Measurements from ENCODE around the gene MT1B. TPM values are rescaled to one million over a fixed set of nuclear protein-coding genes. Genes with fewer than 3 reads are reported as not detected.
A peak's percentile ranks its signal among the peaks of the same experiment; 100 is the strongest.

Gene MT1B
- total and polyA plus RNA-seq, 11 donors: not detected

DNA sequence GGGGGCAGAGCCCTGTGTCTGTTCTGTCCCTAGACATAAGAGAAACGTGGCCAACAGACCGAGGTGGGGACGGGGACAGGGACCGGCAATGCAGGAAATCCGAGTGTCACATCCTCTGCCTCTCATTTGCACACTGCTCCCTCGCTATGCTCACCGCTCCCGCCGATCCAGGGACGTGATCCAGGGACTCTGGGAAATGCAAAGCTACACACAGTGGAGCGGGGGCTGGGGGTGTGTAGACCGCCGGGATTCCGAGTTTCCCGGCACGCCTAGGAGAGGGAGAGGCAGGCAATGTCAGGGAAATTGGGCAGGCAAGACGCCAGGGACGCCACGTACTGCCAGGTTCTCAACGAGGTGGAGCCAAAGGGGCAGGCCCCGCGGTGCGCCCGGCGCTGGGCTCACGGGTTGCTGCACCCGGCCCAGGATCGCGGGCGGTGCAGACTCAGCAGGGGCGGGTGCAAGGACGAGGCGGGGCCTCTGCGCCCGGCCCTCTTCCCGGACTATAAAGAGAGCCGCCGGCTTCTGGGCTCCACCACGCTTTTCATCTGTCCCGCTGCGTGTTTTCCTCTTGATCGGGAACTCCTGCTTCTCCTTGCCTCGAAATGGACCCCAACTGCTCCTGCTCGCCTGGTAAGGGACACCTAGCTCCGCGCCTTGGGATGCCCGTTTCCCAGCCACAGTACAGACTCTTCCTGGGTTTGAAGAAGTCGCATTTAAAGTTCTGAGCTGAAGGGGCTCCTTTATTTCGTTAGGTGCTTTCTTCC, 30.4 kb downstream of the MT1B start, which contains the start of gene MT1X:
Gene MT1X, plus strand, starts transcription at position 532 of the 764 bp plus-strand sequence. Its CDS starts 71 bp downstream, at position 603.
- WGBS, 4 donors: 1% methylated on average over 26 to 49 of the region's 49 CpGs
- Histone ChIP-seq H3K27me3 (no peaks in the 10 kb centered on the region), H3K27ac (peak within 1 kb of the TSS; percentile 70 to 88 (median 84)), H3K4me3 (peak within 1 kb of the TSS; percentile 27 to 69 (median 62)), H3K4me1 (peaks cover 0 to 51% (median 23%) of the 10 kb centered on the region in 12 donors), H3K36me3 (no peaks in the 10 kb centered on the region), H3K9me3 (peaks cover 0 to 8% (median 0%) of the 10 kb centered on the region in 12 donors)
- TF ChIP-seq POLR2A (IDR thresholded peaks at IDR 0.05): peak; percentile 69 to 97
- TF ChIP-seq, protein P1, sequence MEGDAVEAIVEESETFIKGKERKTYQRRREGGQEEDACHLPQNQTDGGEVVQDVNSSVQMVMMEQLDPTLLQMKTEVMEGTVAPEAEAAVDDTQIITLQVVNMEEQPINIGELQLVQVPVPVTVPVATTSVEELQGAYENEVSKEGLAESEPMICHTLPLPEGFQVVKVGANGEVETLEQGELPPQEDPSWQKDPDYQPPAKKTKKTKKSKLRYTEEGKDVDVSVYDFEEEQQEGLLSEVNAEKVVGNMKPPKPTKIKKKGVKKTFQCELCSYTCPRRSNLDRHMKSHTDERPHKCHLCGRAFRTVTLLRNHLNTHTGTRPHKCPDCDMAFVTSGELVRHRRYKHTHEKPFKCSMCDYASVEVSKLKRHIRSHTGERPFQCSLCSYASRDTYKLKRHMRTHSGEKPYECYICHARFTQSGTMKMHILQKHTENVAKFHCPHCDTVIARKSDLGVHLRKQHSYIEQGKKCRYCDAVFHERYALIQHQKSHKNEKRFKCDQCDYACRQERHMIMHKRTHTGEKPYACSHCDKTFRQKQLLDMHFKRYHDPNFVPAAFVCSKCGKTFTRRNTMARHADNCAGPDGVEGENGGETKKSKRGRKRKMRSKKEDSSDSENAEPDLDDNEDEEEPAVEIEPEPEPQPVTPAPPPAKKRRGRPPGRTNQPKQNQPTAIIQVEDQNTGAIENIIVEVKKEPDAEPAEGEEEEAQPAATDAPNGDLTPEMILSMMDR (IDR thresholded peaks at IDR 0.05): no peak
- ATAC-seq (peak; percentile 95 to 98 (median 97)), DNase-seq (peak; percentile 90 to 96 (median 96))
- intact Hi-C loops (cut with DNase I): loop anchor here in 8 of 10 donors (1.0 to 5.0 kb wide), 8 partner anchors 19 to 160 kb away; partner anchors contain the start of genes MT2A (in 8 of the 8), BBS2 (in 1 of the 8), MT1A (in 1 of the 8) and MT1E (in 1 of the 8)

DNA sequence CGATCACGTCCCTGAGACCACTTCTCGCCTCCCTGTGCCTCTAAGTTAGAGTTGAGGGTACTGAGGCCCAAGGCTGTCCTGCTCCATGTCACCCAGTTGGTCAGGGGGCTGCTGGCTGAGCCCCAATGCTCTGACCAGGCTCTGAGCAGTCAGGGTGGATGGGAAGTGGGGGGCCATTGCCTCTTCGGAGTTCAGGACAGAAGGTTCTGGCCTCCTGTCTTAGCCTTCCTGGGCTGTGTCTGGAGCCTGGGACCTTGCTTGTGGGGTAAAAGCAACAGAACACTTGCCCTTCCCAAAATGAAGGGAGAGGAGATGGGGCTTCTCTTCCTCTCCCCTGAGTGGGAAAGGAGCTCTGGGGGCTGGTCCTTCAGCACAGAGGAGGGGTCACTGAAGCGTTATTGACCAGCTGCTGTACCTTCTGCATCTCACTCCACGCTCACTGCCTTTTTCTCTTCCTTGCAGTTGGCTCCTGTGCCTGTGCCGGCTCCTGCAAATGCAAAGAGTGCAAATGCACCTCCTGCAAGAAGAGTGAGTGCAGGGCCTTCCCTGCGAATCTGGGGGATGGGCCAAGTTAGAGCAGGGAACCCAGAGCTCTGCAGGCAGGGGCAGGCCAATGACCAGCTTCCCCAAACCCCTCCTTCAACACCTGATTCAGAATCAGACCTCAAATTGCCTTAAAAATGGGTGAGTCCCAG, 31.2 kb downstream of the MT1B start:
- intact Hi-C loops (cut with DNase I): loop anchor here in 8 of 10 donors (1.0 to 5.0 kb wide), 8 partner anchors 18 to 161 kb away; partner anchors contain the start of genes MT2A (in 8 of the 8), BBS2 (in 1 of the 8), MT1A (in 1 of the 8) and MT1E (in 1 of the 8)
- no peaks in the 10 kb centered on the region for H3K27me3 ChIP-seq
- H3K4me1 ChIP-seq: peaks cover 0 to 51% (median 23%) of the 10 kb centered on the region in 12 donors
- H3K27ac ChIP-seq: peak overlapping the region; percentile 38 to 88 (median 84)
- TF ChIP-seq, protein P1 (IDR thresholded peaks at IDR 0.05): no peak
- TF ChIP-seq POLR2A (IDR thresholded peaks at IDR 0.05): no peak
- DNase-seq (no peak), ATAC-seq (peak in 1 of 4 donors; percentile 1)
- peak overlapping the region; percentile 27 to 69 (median 62) for H3K4me3 ChIP-seq
- H3K36me3 ChIP-seq: no peaks in the 10 kb centered on the region
- WGBS, 4 donors: 48 to 60% (median 52%) methylated on average over 8 of the region's 8 CpGs
- peaks cover 0 to 9% (median 0%) of the 10 kb centered on the region in 12 donors for H3K9me3 ChIP-seq

DNA sequence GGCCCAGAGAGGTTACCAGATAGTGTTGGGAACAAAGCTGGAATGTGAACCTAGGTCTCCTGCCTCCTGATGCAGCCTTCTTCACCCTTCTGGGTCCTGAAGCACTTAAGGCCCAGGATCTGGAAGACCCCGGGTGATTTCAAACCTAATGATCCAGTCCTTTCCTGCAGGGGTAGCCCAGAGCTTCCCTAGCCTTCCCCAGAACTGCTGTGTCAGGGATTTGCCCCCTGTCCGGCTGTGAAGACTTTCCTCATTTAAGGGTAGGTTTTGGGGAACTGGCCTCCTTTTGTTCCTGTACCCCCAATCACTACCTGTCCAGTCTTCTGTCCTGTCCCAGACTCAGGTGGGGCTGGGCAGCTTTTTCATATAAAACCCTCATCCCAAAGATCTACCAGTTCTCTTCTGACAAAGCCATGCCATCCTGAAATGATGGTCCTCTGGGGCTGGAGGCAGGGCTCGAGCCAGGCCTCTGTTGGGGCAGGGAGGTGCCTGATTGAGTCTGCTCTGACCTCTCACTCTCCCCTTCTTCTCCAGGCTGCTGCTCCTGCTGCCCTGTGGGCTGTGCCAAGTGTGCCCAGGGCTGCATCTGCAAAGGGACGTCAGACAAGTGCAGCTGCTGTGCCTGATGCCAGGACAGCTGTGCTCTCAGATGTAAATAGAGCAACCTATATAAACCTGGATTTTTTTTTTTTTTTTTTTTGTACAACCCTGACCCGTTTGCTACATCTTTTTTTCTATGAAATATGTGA, 31.9 kb downstream of the MT1B start:
- 74 to 85% (median 80%) methylated on average over 5 of the region's 5 CpGs for WGBS, 4 donors
- TF ChIP-seq POLR2A (IDR thresholded peaks at IDR 0.05): no peak
- TF ChIP-seq, protein P1 (IDR thresholded peaks at IDR 0.05): no peak
- no peak for ATAC-seq
- H3K9me3 ChIP-seq: peaks cover 0 to 9% (median 0%) of the 10 kb centered on the region in 12 donors
- peak overlapping the region in 11 of 12 donors; percentile 27 to 69 (median 63) for H3K4me3 ChIP-seq
- DNase-seq: no peak
- H3K27ac ChIP-seq: peak overlapping the region in 5 of 12 donors; percentile 36 to 88 (median 85)
- H3K36me3 ChIP-seq: no peaks in the 10 kb centered on the region
- H3K4me1 ChIP-seq: peaks cover 0 to 51% (median 23%) of the 10 kb centered on the region in 12 donors
- no peaks in the 10 kb centered on the region for H3K27me3 ChIP-seq
- intact Hi-C loops (cut with DNase I): loop anchor here in 7 of 10 donors (2.0 to 5.0 kb wide), 6 partner anchors 17 to 161 kb away; partner anchors contain the start of genes MT2A (in 7 of the 7), BBS2 (in 1 of the 7), MT1A (in 1 of the 7) and MT1E (in 1 of the 7)

All from heart left ventricle (tissue), 16 donors.